Natural killer cell (primary cell): ENCODE data around the gene THYN1. TPM values are rescaled to one million over a fixed set of nuclear protein-coding genes. Genes with fewer than 3 reads are reported as not detected.

Source experiments
- total RNA-seq, 4 donors: library from RNA; stranded (reverse); fragments of 120-200 nt in 1 of 4; gene quantifications; one replicate each; pipeline versions ENCODE4 v1.2.3 to v1.2.4, GENCODE V29; 2013 to 2022

The THYN1 gene
- total RNA-seq, 3 donors from 2014 or later (not counting 1 experiment from before 2014, with no cell fraction given), result 21.6 to 25.4 (median 24.0) TPM

Other genes starting within 250 kb of the THYN1 start
- gene JAM3, start 184.3 kb downstream of the THYN1 start, total RNA-seq, result 1 to 10 TPM; 2.1 to 3.8 (median 2.4) TPM
- 10 to 100 TPM; 27.6 to 33.6 (median 31.2) TPM for gene NCAPD3, start 29.4 kb downstream of the THYN1 start, total RNA-seq
- gene VPS26B, start 28.7 kb downstream of the THYN1 start, total RNA-seq, result 100 to 1,000 TPM in 2 of 3 donors, 10 to 100 TPM in 1; 83.0 to 113 (median 107) TPM
- 10 to 100 TPM; 24.3 to 42.5 (median 39.3) TPM for gene ACAD8, start 216 bp upstream of the THYN1 start, total RNA-seq
- gene GLB1L3, start 23.0 kb upstream of the THYN1 start, total RNA-seq, result under 1 TPM in 1 of 3 donors, not detected in 2; 0.38 TPM
- 1 to 10 TPM in 1 of 3 donors, under 1 TPM in 2; 0.57 to 3.3 (median 0.61) TPM for gene GLB1L2, start 78.6 kb upstream of the THYN1 start, total RNA-seq
- gene B3GAT1, start 158.9 kb upstream of the THYN1 start, total RNA-seq, result 10 to 100 TPM; 41.3 to 78.4 (median 65.1) TPM